WTC11 (cell line): Measurements from ENCODE around the gene KCTD18. TPM values are rescaled to one million over a fixed set of nuclear protein-coding genes. Genes with fewer than 3 reads are reported as not detected.

ENCODE experiments used
- CTCF ChIP-seq: fragments of 200-600 bp; IDR thresholded peaks from 2 replicates; pipeline ENCODE4 v1.8.0; 2022; ENCODE audit warnings: antibody characterized with exemption
- E2F1 ChIP-seq: sonication (generic); formaldehyde crosslinking; IDR thresholded peaks from 2 replicates; pipeline ENCODE4 v1.8.0; 2022; ENCODE audit warnings: mild to moderate bottlenecking, missing genetic modification reagents
- EMX1 ChIP-seq: fragments of 250-450 bp; sonication (Bioruptor Pico); IDR thresholded peaks from 2 replicates; pipeline ENCODE4 v1.8.0; 2021; ENCODE audit warnings: mild to moderate bottlenecking
- ETV6 ChIP-seq: sonication (generic); formaldehyde crosslinking; IDR thresholded peaks from 2 replicates; pipeline ENCODE4 v1.8.1; 2022; ENCODE audit warnings: mild to moderate bottlenecking, missing genetic modification reagents
- FOXK1 ChIP-seq: sonication (generic); formaldehyde crosslinking; IDR thresholded peaks from 2 replicates; pipeline ENCODE4 v1.8.0; 2022; ENCODE audit warnings: mild to moderate bottlenecking, moderate library complexity, missing genetic modification reagents
- HMGA2 ChIP-seq: fragments of 250-450 bp; sonication (Bioruptor Pico); IDR thresholded peaks from 2 replicates; pipeline ENCODE4 v1.4.0; 2021; ENCODE audit warnings: mild to moderate bottlenecking, moderate library complexity
- HMGXB4 ChIP-seq: sonication (generic); formaldehyde crosslinking; IDR thresholded peaks from 2 replicates; pipeline ENCODE4 v1.8.1; 2023; ENCODE audit warnings: mild to moderate bottlenecking, moderate library complexity, missing genetic modification reagents
- IRF2 ChIP-seq: sonication (generic); formaldehyde crosslinking; IDR thresholded peaks from 2 replicates; pipeline ENCODE4 v1.8.0; 2022; ENCODE audit warnings: low read depth, missing genetic modification reagents, borderline replicate concordance
- JAZF1 ChIP-seq: fragments of 250-450 bp; sonication (Bioruptor Pico); IDR thresholded peaks from 2 replicates; pipeline ENCODE4 v1.9.0; 2021; ENCODE audit warnings: moderate library complexity, mild to moderate bottlenecking, inconsistent platforms
- JUN ChIP-seq: sonication (generic); formaldehyde crosslinking; IDR thresholded peaks from 2 replicates; pipeline ENCODE4 v1.8.0; 2023; ENCODE audit warnings: mild to moderate bottlenecking, missing genetic modification reagents
- KAT7 ChIP-seq: sonication (generic); formaldehyde crosslinking; IDR thresholded peaks from 2 replicates; pipeline ENCODE4 v1.8.1; 2023; ENCODE audit warnings: missing genetic modification reagents, mild to moderate bottlenecking, borderline replicate concordance
- MYBL2 ChIP-seq: sonication (generic); formaldehyde crosslinking; IDR thresholded peaks from 2 replicates; pipeline ENCODE4 v1.8.1; 2023; ENCODE audit warnings: mild to moderate bottlenecking, moderate library complexity, missing genetic modification reagents
- NFATC4 ChIP-seq: fragments of 250-450 bp; sonication (Bioruptor Pico); IDR thresholded peaks from 2 replicates; pipeline ENCODE4 v1.9.0; 2021; ENCODE audit warnings: mild to moderate bottlenecking
- NR2C2 ChIP-seq: sonication (generic); formaldehyde crosslinking; IDR thresholded peaks from 2 replicates; pipeline ENCODE4 v1.8.0; 2022; ENCODE audit warnings: mild to moderate bottlenecking, missing genetic modification reagents
- OVOL2 ChIP-seq: fragments of 250-450 bp; sonication (Bioruptor Pico); IDR thresholded peaks from 2 replicates; pipeline ENCODE4 v1.9.0; 2021; ENCODE audit warnings: mild to moderate bottlenecking, borderline replicate concordance
- RORB ChIP-seq: fragments of 250-450 bp; sonication (Bioruptor Pico); IDR thresholded peaks from 2 replicates; pipeline ENCODE4 v1.9.0; 2021; ENCODE audit warnings: mild to moderate bottlenecking
- SP1 ChIP-seq: sonication (generic); formaldehyde crosslinking; conservative IDR thresholded peaks from 2 replicates; pipeline ENCODE4 v1.8.1; 2022; ENCODE audit warnings: missing genetic modification reagents
- TP53 ChIP-seq: sonication (generic); formaldehyde crosslinking; IDR thresholded peaks from 2 replicates; pipeline ENCODE4 v1.8.1; 2023; ENCODE audit warnings: mild to moderate bottlenecking, missing genetic modification reagents
- USF2 ChIP-seq: sonication (generic); formaldehyde crosslinking; IDR thresholded peaks from 2 replicates; pipeline ENCODE4 v1.8.1; 2023; ENCODE audit warnings: mild to moderate bottlenecking, missing genetic modification reagents, moderate library complexity
- ZBTB21 ChIP-seq: sonication (generic); formaldehyde crosslinking; IDR thresholded peaks from 2 replicates; pipeline ENCODE4 v1.8.1; 2023; ENCODE audit warnings: mild to moderate bottlenecking, missing genetic modification reagents, borderline replicate concordance
- ZNF138 ChIP-seq: sonication (generic); formaldehyde crosslinking; conservative IDR thresholded peaks from 2 replicates; pipeline ENCODE4 v1.8.1; 2022; ENCODE audit warnings: mild to moderate bottlenecking, moderate library complexity, missing genetic modification reagents
- ZNF317 ChIP-seq: sonication (generic); formaldehyde crosslinking; IDR thresholded peaks from 2 replicates; pipeline ENCODE4 v1.8.1; 2023; ENCODE audit warnings: low read depth, mild to moderate bottlenecking, moderate library complexity, missing genetic modification reagents, borderline replicate concordance
- ZNF416 ChIP-seq: fragments of 250-450 bp; sonication (Bioruptor Pico); IDR thresholded peaks from 2 replicates; pipeline ENCODE4 v1.9.0; 2021; ENCODE audit warnings: mild to moderate bottlenecking, inconsistent platforms
- ZNF423 ChIP-seq: fragments of 250-450 bp; sonication (Bioruptor Pico); IDR thresholded peaks from 2 replicates; pipeline ENCODE4 v2.1.2; 2022; ENCODE audit warnings: mild to moderate bottlenecking, moderate library complexity
- ZNF671 ChIP-seq: fragments of 250-450 bp; sonication (Bioruptor Pico); IDR thresholded peaks from 2 replicates; pipeline ENCODE4 v1.8.0; 2021; ENCODE audit warnings: mild to moderate bottlenecking
- total RNA-seq: library from RNA; stranded (reverse); gene quantifications from 3 replicates; pipeline ENCODE4 v1.2.3, GENCODE V29; 2021
- TF ChIP-seq, protein P1 (sequence below): sonication (generic); formaldehyde crosslinking; IDR thresholded peaks from 2 replicates; pipeline ENCODE4 v1.8.0; 2022; ENCODE audit warnings: mild to moderate bottlenecking, missing genetic modification reagents
- TF ChIP-seq, protein P2 (sequence below): fragments of 250-450 bp; sonication (Bioruptor Pico); IDR thresholded peaks from 2 replicates; pipeline ENCODE4 v1.8.0; 2021; ENCODE audit warnings: mild to moderate bottlenecking
- TF ChIP-seq, protein P3 (sequence below): sonication (generic); formaldehyde crosslinking; conservative IDR thresholded peaks from 2 replicates; pipeline ENCODE4 v1.8.1; 2022; ENCODE audit warnings: mild to moderate bottlenecking, missing genetic modification reagents
- TF ChIP-seq, protein P4 (sequence below): fragments of 250-450 bp; sonication (Bioruptor Pico); IDR thresholded peaks from 2 replicates; pipeline ENCODE4 v2.1.2; 2022; ENCODE audit warnings: mild to moderate bottlenecking, moderate library complexity

KCTD18 gene
- total RNA-seq, 1 experiment from 2014 or later: 4.9 TPM

DNA sequence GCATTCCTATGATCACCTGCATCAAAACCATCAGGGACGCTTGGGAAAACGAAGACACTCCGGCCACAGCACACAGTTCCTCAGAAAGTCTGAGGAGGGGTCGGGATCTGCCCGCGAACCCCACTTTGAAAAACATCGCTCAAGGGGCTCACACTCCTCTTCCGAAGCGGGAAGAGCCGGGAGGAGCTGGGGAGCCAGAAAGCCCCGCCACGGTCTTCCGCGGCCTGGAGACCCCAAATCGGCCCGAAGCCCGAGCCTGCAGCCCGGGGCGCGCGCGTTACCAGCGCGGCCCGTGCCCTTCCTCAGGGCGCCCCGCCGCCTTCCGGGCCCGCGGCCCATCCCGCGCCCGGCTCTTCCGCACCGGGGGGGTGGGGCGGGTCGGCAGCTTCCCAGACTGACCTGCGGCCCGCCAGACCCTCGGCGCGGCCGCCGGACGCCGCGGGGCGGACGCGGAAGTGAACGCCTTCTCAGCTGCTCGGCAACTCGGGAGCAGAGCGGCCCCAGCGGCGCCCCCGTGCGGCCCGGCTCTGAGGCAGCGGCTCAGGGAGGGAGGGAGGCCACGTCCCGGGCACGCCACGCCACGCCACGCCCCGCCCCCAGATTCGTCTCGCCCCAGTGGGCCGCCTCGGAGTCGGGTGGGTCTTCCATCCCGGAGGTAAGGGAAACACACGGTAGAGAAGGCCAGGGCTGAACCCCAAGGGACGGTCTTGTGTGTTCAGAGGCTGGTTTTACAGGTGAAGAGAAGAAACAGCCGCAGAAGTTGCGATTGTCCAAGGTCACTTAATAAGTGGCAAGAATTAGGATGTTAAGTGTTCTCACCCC is at the start of gene KCTD18 (continued):
- TF ChIP-seq KAT7 (CRISPR knock-in tag) (0 out of 2 replicates have a peak, but pooled peaks have one; percentile 4), SP1 (CRISPR knock-in tag) (peak; percentile 72), JAZF1 (CRISPR knock-in tag) (no peak), ZBTB21 (CRISPR knock-in tag) (peak; percentile 92), E2F1 (CRISPR knock-in tag) (no peak), RORB (CRISPR knock-in tag) (no peak), ZNF138 (peak; percentile 69), ZNF423 (no peak), TP53 (CRISPR knock-in tag) (no peak; the same call in 1 of the 2 replicates), FOXK1 (CRISPR knock-in tag) (no peak), NFATC4 (CRISPR knock-in tag) (no peak), ZNF671 (CRISPR knock-in tag) (no peak), HMGXB4 (CRISPR knock-in tag) (peak; percentile 96), EMX1 (CRISPR knock-in tag) (no peak), NR2C2 (no peak), ETV6 (CRISPR knock-in tag) (peak; percentile 88), CTCF (peak; percentile 66; the same call in 1 of the 2 replicates), ZNF416 (CRISPR knock-in tag) (no peak), IRF2 (no peak), OVOL2 (CRISPR knock-in tag) (no peak), JUN (CRISPR knock-in tag) (no peak), MYBL2 (no peak), USF2 (CRISPR knock-in tag) (peak; percentile 55; the same call in 1 of the 2 replicates), ZNF317 (CRISPR knock-in tag) (no peak), HMGA2 (no peak)
- TF ChIP-seq, protein P1, sequence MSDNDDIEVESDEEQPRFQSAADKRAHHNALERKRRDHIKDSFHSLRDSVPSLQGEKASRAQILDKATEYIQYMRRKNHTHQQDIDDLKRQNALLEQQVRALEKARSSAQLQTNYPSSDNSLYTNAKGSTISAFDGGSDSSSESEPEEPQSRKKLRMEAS (CRISPR knock-in tag): peak; percentile 43; the same call in 1 of the 2 replicates
- TF ChIP-seq, protein P2, sequence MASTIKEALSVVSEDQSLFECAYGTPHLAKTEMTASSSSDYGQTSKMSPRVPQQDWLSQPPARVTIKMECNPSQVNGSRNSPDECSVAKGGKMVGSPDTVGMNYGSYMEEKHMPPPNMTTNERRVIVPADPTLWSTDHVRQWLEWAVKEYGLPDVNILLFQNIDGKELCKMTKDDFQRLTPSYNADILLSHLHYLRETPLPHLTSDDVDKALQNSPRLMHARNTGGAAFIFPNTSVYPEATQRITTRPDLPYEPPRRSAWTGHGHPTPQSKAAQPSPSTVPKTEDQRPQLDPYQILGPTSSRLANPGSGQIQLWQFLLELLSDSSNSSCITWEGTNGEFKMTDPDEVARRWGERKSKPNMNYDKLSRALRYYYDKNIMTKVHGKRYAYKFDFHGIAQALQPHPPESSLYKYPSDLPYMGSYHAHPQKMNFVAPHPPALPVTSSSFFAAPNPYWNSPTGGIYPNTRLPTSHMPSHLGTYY (CRISPR knock-in tag): no peak
- TF ChIP-seq, protein P3, sequence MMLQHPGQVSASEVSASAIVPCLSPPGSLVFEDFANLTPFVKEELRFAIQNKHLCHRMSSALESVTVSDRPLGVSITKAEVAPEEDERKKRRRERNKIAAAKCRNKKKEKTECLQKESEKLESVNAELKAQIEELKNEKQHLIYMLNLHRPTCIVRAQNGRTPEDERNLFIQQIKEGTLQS: no peak
- TF ChIP-seq, protein P4, sequence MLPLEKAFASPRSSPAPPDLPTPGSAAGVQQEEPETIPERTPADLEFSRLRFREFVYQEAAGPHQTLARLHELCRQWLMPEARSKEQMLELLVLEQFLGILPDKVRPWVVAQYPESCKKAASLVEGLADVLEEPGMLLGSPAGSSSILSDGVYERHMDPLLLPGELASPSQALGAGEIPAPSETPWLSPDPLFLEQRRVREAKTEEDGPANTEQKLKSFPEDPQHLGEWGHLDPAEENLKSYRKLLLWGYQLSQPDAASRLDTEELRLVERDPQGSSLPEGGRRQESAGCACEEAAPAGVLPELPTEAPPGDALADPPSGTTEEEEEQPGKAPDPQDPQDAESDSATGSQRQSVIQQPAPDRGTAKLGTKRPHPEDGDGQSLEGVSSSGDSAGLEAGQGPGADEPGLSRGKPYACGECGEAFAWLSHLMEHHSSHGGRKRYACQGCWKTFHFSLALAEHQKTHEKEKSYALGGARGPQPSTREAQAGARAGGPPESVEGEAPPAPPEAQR (CRISPR knock-in tag): no peak
